SU-DHL-6 (cell line): ENCODE results near the gene TYW1B.
"Not testable (repeated sequence)": the region's sequence is repeated elsewhere in the genome, so short reads cannot be mapped to it uniquely, and the experiment has no call there.

Experiments used
- CTCF ChIP-seq: fragments of 200-600 bp; sonication (generic); IDR thresholded peaks from one replicate; pipeline ENCODE4 v1.5.1; 2017; ENCODE audit warnings: antibody characterized with exemption, mild to moderate bottlenecking, low read length, moderate library complexity; ENCODE audit not compliant: insufficient read depth, poor library complexity, severe bottlenecking
- EZH2phosphoT487 ChIP-seq: fragments of 200-600 bp; sonication (generic), shearing (Covaris generic); conservative IDR thresholded peaks from 2 replicates; pipeline ENCODE4 v1.6.1; 2018; ENCODE audit warnings: mild to moderate bottlenecking, antibody characterized with exemption, low read length, moderate library complexity, mixed read lengths

- not testable (repeated sequence) for TF ChIP-seq CTCF, EZH2phosphoT487
Measured at GRCh38 chr7:72730815-72731214, 97.2 kb downstream of the TYW1B start.
